Activated naive CD8-positive, alpha-beta T cell (primary cell): ENCODE results near the gene HNRNPR.
"Not testable (repeated sequence)": the region's sequence is repeated elsewhere in the genome, so short reads cannot be mapped to it uniquely, and the experiment has no call there.

Experiments used
- H3K27ac Mint-ChIP-seq: one replicate; pipeline ENCODE4 v1.8.0; 2021; ENCODE audit warnings: mixed read lengths
- H3K27me3 Mint-ChIP-seq: one replicate; pipeline ENCODE4 v1.8.0; 2021; ENCODE audit warnings: mixed read lengths
- H3K36me3 Mint-ChIP-seq: one replicate; pipeline ENCODE4 v1.8.0; 2021; ENCODE audit warnings: mixed read lengths
- H3K4me1 Mint-ChIP-seq: one replicate; pipeline ENCODE4 v1.8.0; 2021; ENCODE audit warnings: low read depth, mixed read lengths
- H3K4me3 Mint-ChIP-seq: one replicate; pipeline ENCODE4 v1.8.0; 2021; ENCODE audit warnings: mild to moderate bottlenecking, mixed read lengths
- H3K9me3 Mint-ChIP-seq: one replicate; pipeline ENCODE4 v1.8.0; 2021; ENCODE audit warnings: low read depth, mixed read lengths

HNRNPR gene

DNA sequence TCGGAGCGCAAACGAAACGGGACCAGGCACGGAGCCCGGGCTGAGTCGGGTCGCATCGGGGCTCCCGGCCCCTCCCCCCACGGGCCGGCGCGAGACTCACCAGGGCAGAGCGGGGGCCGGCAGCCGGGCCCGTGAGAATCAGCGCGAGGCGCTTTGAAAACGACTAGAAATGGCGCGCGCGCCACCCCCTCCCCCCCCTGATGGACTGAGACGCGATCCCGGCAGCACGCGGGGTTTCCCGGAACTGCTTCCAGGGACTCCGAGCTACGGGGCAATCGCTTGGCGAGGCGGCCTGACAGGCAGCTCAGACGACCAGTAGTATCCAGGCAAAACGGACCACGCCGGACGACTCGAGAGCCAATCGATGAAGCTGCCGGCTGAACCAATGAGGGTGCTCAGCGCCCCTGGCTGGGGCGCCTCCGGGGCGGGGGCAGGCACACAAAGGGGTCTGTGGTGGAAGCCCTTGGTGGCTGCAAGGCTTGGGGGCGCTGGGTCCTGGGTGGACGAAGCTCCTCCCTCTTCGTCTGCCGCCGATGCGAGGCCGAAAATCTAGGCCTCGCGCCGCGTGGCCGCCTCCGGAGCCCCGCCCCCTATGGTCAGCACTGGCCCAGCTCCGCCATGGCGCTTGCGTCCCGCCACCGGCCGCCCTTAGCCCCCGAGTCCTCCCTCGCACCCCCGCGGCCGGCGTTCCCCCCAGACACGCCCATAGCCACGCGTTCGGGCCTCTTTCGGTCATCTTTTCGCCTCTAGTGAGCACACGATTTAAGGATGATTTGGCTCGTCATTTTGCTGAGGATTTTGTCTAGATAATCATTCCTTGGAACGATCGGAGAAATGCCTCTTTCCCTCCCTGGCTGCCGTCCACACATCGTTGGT is at the start of gene HNRNPR:
TSS of gene HNRNPR (minus strand) at position 174 of the 876 bp plus-strand sequence. CDS start 3,276 bp downstream, outside the sequence.
- peaks cover 42% of the 10 kb centered on the region for H3K4me1 Mint-ChIP-seq
- no peaks in the 10 kb centered on the region for H3K27me3 Mint-ChIP-seq
- H3K4me3 Mint-ChIP-seq, result peak within 1 kb of the TSS; percentile 93
- peaks cover 7% of the 10 kb centered on the region for H3K36me3 Mint-ChIP-seq
- H3K9me3 Mint-ChIP-seq, result no peaks in the 10 kb centered on the region
- H3K27ac Mint-ChIP-seq, result peak within 1 kb of the TSS; percentile 97

- H3K27me3 Mint-ChIP-seq, result no peaks in the 10 kb centered on the region
Measured at GRCh38 chr1:23393706-23394105, 49.6 kb upstream of the HNRNPR start.

GRCh38 chr1:23392125-23392855 is 48.2 kb upstream of the HNRNPR start:
- H3K4me1 Mint-ChIP-seq, result no peaks in the 10 kb centered on the region

More at GRCh38 chr1:23393706-23394105, 49.6 kb upstream of the HNRNPR start:
- H3K27ac Mint-ChIP-seq, result no peak overlapping the region
- no peaks in the 10 kb centered on the region for H3K4me1 Mint-ChIP-seq
- no peaks in the 10 kb centered on the region for H3K9me3 Mint-ChIP-seq
- no peak overlapping the region for H3K4me3 Mint-ChIP-seq
- peaks cover 2% of the 10 kb centered on the region for H3K36me3 Mint-ChIP-seq

GRCh38 chr1:23389837-23390321 is 45.8 kb upstream of the HNRNPR start:
- Mint-ChIP-seq H3K27ac (no peak overlapping the region), H3K9me3 (no peaks in the 10 kb centered on the region)

More at GRCh38 chr1:23392125-23392855, 48.2 kb upstream of the HNRNPR start:
- Mint-ChIP-seq H3K9me3 (no peaks in the 10 kb centered on the region), H3K27me3 (no peaks in the 10 kb centered on the region), H3K27ac (no peak overlapping the region), H3K4me3 (no peak overlapping the region), H3K36me3 (peaks cover 2% of the 10 kb centered on the region)

DNA sequence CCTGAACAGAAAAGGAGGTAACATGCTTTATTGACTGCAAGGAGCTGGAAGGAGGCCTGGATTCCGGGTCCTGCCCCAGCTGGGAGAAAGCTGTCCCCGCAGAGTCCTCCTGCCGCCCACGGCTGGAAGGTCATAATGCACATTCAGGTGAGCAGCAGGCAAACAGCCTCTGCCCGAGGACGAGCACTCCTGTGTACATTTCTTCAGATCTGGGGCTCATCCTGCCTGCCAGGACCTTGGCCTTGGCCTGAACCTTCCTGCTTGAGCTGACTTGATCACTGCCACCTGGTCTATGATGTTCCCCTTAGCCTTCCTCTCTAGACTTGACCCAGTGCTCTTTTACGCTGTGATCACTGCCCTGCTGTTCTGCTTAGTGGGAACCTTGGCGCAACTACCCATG is 43.4 kb upstream of the HNRNPR start:
- no peaks in the 10 kb centered on the region for H3K27me3 Mint-ChIP-seq
- no peaks in the 10 kb centered on the region for H3K36me3 Mint-ChIP-seq
- H3K27ac Mint-ChIP-seq, result no peak overlapping the region
- no peak overlapping the region for H3K4me3 Mint-ChIP-seq
- no peaks in the 10 kb centered on the region for H3K9me3 Mint-ChIP-seq
- H3K4me1 Mint-ChIP-seq, result no peaks in the 10 kb centered on the region

More at GRCh38 chr1:23389837-23390321, 45.8 kb upstream of the HNRNPR start:
- H3K4me1 Mint-ChIP-seq, result no peaks in the 10 kb centered on the region
- peaks cover 2% of the 10 kb centered on the region for H3K36me3 Mint-ChIP-seq
- no peaks in the 10 kb centered on the region for H3K27me3 Mint-ChIP-seq
- H3K4me3 Mint-ChIP-seq, result no peak overlapping the region

DNA sequence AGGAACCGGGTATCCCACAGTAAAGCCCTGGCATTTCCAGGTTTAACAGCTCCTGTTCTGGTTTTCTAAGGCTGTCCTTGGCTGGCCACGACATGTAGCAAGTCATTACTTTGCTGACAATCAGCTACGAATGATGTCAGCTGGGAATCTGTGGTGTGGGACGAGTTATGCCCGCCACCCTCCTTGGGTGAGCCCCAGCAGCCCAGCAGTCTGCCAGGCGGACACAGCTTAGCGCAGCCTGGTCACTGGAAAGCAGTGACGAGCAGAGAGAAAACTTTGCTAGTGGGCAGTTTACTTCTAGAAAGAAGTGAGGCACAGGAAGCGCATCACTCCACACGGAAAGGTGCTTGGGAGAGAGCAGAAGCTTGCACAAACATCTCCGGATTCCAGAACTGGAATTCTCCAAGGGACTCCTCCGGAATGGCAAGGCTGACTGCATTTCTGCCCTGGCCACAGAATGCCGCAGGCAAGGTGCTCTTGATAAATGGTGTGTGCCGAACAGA is 41.1 kb upstream of the HNRNPR start:
- H3K4me1 Mint-ChIP-seq, result no peaks in the 10 kb centered on the region
- no peaks in the 10 kb centered on the region for H3K36me3 Mint-ChIP-seq
- H3K27ac Mint-ChIP-seq, result no peak overlapping the region
- no peak overlapping the region for H3K4me3 Mint-ChIP-seq
- H3K27me3 Mint-ChIP-seq, result no peaks in the 10 kb centered on the region
- no peaks in the 10 kb centered on the region for H3K9me3 Mint-ChIP-seq

DNA sequence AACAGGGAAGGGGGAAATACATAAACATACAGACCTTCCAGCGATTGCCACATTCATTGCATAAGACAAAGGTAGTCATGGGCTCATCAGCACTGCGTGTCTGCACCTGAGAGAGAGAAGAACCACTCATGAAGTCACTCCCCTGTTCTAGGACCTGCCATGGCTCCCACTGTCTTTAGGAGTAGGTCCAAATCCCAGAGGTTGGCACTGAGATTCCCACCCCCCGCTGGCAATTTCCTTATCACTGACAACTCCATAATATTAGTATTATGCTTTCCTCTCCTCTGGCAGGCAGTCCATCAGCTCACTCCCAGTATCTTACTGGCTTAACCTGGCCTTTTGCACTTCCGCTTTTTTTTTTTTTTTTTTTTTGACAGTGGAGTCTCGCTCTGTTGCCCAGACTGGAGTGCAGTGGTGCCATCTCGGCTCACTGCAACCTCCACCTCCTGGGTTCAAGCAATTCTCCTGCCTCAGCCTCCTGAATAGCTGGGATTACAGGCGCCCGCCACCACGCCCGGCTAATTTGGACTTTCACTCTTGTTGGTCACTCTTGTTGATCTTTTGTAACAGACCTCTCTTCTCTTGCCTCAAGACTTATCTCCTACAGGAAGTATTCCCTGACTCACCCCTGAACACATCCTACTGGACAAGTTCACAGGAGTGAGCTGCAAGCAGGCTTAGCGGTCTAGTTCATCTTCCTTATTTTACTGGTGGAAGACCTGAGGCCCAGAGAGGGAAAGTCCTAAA is 40.4 kb upstream of the HNRNPR start:
- no peaks in the 10 kb centered on the region for H3K36me3 Mint-ChIP-seq
- no peaks in the 10 kb centered on the region for H3K9me3 Mint-ChIP-seq
- no peaks in the 10 kb centered on the region for H3K27me3 Mint-ChIP-seq
- no peak overlapping the region for H3K4me3 Mint-ChIP-seq
- H3K27ac Mint-ChIP-seq, result no peak overlapping the region
- no peaks in the 10 kb centered on the region for H3K4me1 Mint-ChIP-seq

- H3K4me3 Mint-ChIP-seq, result no peak overlapping the region
- no peaks in the 10 kb centered on the region for H3K9me3 Mint-ChIP-seq
- no peaks in the 10 kb centered on the region for H3K36me3 Mint-ChIP-seq
- H3K4me1 Mint-ChIP-seq, result no peaks in the 10 kb centered on the region
- H3K27me3 Mint-ChIP-seq, result no peaks in the 10 kb centered on the region
- H3K27ac Mint-ChIP-seq, result no peak overlapping the region
Measured at GRCh38 chr1:23383577-23384311, 39.7 kb upstream of the HNRNPR start.

GRCh38 chr1:23381233-23381885 is 37.3 kb upstream of the HNRNPR start:
- H3K36me3 Mint-ChIP-seq, result no peaks in the 10 kb centered on the region
- H3K27me3 Mint-ChIP-seq, result no peaks in the 10 kb centered on the region
- peak overlapping the region; percentile 43 for H3K27ac Mint-ChIP-seq
- H3K9me3 Mint-ChIP-seq, result no peaks in the 10 kb centered on the region
- no peak overlapping the region for H3K4me3 Mint-ChIP-seq
- H3K4me1 Mint-ChIP-seq, result no peaks in the 10 kb centered on the region

- Mint-ChIP-seq H3K9me3 (no peaks in the 10 kb centered on the region), H3K27ac (no peak overlapping the region), H3K4me3 (no peak overlapping the region), H3K4me1 (no peaks in the 10 kb centered on the region), H3K36me3 (no peaks in the 10 kb centered on the region), H3K27me3 (no peaks in the 10 kb centered on the region)
Measured at GRCh38 chr1:23380719-23381118, 36.6 kb upstream of the HNRNPR start.

DNA sequence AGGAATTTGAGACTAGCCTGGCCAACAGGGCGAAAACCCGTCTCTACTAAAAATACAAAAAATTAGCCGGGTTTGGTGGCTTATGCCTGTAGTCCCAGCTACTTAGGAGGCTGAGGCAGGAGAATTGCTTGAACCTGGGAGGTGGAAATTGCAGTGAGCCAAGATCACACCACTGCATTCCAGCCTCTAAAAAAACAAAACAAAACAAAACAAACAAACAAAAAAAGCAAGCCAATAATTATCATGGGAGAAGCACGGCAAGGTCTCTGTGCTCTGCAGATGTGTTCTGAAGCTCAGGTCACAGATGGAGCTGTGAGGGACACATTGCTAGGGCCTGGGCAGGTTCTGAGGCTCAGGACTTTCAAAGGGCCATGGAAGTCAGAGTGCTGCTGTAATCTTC is 36.2 kb upstream of the HNRNPR start:
- H3K4me1 Mint-ChIP-seq, H3K36me3 Mint-ChIP-seq, H3K9me3 Mint-ChIP-seq, H3K27me3 Mint-ChIP-seq, H3K4me3 Mint-ChIP-seq, H3K27ac Mint-ChIP-seq: not testable (repeated sequence)

DNA sequence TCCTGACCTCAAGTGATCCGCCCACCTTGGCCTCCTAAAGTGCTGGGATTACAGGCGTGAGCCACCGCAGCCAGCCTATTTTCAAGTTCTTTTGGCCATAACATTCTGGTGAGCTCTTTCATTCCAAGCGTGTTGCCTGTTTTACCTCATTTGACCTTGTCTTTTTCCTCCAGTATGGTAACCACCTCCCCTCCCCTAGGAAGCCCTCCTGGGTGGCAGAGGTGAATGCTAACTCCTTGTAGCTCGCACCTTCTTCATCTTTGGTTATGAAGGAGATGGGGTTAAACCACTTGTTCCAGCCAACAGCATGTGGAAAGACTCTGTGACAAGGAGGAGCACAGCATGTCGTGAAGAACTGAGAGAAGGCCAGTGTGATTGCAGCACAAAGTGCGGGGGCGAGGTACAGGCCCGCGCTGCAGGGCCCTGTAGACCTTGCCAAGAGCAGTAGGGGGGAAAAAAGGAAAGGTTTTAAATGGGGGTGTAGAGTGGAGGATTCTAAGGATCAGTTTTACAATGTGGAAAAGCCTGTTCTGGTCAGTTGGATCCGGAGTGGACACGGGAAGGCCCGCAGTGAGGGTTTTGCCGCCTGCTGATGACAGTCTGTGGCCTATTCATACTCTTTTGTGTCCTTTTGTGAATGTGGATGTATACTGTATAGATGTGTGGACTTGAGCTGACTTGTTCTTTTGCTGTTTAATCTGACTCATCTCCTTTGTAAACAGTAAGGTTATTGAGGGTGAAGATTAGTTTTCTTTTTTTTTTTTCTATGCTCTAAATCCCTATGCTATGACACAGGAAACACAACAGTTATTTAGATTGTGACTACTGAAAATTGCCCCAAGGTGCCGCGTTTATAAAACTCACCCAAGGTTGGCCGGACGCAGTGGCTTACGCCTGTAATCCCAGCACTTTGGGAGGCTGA is 33.1 kb upstream of the HNRNPR start:
- Mint-ChIP-seq H3K27ac (no peak overlapping the region), H3K27me3 (no peaks in the 10 kb centered on the region)

More for the DNA sequence above, 33.1 kb upstream of the HNRNPR start:
- no peaks in the 10 kb centered on the region for H3K36me3 Mint-ChIP-seq
- H3K4me1 Mint-ChIP-seq, result no peaks in the 10 kb centered on the region
- no peaks in the 10 kb centered on the region for H3K9me3 Mint-ChIP-seq
- no peak overlapping the region for H3K4me3 Mint-ChIP-seq
